UCSD-AML1 (cell line): ENCODE measurements around the gene TOM1L2.
"Not testable (repeated sequence)": the region's sequence is repeated elsewhere in the genome, so short reads cannot be mapped to it uniquely, and the experiment has no call there.

Experiments used
- DNase-seq: peaks from one replicate; lab custom pipeline; 2025; ENCODE audit not compliant: unreplicated experiment; lab: John Stamatoyannopoulos, UW

TOM1L2 gene

GRCh38 chr17:17971431-17972125 is 622 bp downstream of the TOM1L2 start:
- peak; percentile 43 for DNase-seq

DNA sequence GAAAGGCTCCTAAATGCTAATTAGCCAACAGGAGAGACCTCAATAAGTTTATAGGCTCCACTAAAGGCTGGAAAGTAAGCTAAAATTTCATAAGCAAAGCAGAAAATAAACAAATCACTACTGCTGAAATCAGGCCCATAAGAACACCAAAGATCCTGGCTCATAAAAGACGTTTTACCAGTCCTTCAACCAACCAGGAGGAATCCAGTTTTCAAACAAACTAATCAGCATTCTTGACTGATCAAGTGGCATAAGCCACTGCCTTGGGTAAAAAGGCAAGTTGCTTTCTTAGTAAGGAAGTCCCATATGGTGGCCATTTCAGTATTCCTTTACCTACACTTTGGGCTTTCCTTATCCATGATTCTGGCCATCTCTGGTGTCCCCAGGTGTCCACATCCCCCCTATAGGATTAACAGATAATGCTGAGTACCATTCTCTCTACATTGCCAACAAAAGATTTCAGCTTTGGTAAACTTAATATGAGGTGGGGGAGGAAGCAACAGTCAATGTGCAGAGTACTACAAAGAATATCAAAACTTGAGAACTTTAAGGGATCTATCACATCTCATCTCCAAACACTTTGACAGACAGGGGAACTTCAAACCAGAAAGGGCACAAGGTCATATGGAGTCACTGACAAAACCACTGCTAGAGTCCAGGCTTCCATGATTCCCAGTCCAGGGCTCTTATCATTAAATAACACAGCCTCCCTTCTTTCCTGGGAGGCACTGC is 1.3 kb downstream of the TOM1L2 start:
- DNase-seq, result no peak

DNA sequence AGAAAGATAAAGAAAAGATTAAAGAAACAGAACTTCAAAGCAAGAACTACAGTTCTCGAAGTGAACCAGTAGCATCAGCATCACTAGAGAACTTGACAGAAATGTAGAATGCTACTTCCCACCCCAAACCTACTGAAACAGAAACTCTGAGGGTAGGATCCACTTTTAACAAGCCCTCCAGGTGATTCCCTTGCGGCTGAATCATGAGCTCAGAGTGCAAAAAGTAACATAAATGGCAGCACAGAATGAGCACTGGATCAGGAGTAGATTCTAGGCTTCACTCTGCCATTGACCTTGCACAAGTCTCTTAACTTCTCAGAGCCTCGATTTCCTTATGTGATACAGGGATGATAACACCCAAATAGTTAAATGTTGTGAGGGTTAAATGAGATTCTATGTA is 5.8 kb downstream of the TOM1L2 start:
- no peak for DNase-seq

- no peak for DNase-seq
Observed at GRCh38 chr17:17965152-17965721, 7.0 kb downstream of the TOM1L2 start.

DNA sequence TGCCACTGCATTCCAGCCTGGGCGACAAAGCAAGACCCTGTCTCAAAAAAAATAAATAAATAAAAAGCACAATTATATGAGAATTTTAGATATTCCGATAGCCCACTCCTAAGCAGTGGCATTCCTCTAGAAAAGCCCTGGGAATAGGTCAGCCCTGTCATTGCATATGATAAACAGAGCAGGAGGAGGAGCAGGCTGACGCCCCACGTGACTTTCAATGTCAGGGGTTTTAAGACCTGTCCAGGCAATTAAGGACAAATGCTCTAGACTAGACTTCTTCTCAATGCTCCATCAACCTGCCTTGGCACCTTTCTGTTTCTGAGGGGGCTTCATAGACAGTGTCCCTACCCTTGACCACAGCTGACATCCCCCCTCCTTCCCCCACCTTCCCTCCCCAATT is 7.5 kb downstream of the TOM1L2 start:
- no peak for DNase-seq

GRCh38 chr17:17963694-17964436 is 8.3 kb downstream of the TOM1L2 start:
- DNase-seq, result no peak

DNA sequence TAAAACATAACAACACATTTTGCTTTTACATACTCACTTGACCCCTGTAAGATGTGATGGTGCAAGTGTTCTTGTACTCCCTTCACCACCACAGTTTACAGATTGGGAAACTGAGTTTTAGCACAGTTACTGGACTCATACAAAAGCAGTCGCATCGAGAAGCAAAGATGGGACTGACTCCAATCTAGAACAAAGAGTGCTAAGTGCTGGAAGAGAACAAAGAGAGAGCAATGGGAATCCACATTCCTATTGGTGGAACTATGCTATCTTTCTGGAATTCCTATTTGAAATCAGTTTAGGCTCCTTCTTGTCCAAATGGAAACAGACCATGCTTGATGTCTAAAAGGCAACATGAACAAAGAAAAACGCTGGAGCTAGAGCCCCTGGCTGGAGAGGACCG is 9.1 kb downstream of the TOM1L2 start:
- no peak for DNase-seq

GRCh38 chr17:17960500-17961030 is 11.6 kb downstream of the TOM1L2 start:
- DNase-seq, result no peak

GRCh38 chr17:17959520-17960361 is 12.5 kb downstream of the TOM1L2 start:
- DNase-seq, result no peak

DNA sequence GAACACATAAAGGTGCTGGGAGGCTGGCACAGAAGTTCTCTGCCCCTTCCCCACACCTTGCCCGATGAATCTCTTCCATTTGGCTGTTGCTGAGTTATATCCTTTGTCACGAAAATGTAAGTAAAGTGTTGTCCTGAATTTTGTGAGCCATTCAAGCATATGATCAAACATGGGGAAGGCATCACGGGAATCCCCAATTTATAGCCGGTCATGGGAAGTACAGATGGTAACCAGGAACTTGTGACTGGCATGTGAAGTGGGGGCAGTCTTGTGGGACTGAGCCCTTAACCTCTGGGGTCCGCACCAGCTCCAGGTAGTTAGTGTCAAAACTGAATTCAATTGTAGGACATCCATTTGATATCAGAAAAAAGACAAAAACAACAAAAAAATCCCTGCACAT is 13.2 kb downstream of the TOM1L2 start:
- DNase-seq, result no peak

GRCh38 chr17:17957584-17957916 is 14.7 kb downstream of the TOM1L2 start:
- DNase-seq, result no peak

- DNase-seq, result not testable (repeated sequence)
Observed at GRCh38 chr17:17955790-17956341, 16.3 kb downstream of the TOM1L2 start.

DNA sequence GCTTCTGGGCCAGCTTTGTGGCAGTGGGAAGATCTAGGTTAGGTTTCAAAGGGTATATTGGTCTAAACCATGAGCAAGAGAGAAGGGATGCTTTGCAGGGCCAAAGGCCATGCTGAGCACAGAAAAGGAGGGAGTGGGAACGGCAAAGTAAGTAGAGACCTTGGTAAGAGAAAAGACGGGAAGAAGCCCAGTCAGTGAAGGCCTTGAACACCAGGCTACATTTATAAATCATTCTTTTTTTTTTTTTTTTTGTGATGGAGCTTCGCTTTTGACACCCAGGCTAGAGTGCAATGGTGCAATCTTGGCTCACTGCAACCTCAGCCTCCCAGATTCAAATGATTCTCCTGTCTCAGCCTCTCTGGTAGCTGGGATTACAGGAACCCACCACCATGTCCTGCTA is 18.1 kb downstream of the TOM1L2 start:
- no peak for DNase-seq

DNA sequence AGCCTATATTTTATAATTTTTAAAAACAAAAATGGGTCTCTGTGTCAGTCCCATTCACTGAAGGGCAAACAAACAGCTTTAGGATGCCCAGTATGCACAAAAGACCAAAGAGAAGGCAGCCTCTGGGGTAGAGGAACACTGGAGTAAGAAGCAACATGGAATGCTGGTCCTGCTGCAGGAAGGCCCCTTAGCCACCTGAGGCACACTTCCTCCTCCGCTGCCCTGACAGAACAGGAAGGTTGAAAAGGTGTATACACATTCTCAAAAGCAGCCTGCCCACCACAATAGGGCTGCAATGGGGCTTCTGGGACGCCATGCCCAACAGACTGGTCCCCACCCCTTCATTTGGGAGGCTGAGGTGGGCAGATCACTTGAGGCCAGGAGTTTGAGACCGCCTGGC is 19.5 kb downstream of the TOM1L2 start:
- no peak for DNase-seq

- DNase-seq, result no peak
Observed at GRCh38 chr17:17951524-17951923, 20.7 kb downstream of the TOM1L2 start.

GRCh38 chr17:17950806-17951205 is 21.4 kb downstream of the TOM1L2 start:
- DNase-seq, result no peak

DNA sequence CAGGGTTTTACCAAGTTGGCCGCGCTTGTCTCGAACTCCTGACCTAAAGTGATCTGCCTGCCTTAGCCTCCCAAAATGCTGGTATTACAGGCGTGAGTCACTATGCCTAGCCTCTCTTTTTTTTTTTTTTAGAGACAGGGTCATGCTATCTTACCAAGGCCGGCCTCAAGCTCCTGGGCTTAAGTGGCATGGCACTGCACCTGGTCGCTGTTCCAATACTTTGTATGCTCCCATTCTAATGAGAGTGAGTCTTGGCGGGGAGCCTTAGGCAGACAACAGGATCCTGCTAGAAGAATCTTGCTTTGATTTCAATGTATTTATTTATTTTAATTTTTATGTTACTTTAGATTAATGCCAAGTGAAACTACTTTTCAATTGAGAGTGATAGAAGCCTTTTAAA is 21.9 kb downstream of the TOM1L2 start:
- no peak for DNase-seq

DNA sequence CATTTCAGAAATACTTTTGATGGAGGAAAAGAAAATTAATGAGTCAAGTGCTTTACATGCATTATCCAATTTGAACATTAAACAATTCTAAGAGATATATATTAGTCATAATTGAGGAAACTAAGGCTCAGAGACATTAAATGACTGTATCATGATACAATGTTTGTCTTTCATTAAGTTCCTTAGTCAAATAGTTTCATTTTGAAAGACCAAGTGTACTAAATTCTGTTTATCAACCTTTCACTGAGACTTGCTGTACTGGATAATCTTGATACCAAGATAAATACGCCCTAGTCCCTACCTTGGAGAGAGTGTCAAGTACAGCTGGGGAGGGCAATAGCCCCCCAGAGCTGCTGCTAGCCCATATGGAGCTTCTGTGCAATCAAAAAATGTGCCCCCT is 24.2 kb downstream of the TOM1L2 start:
- DNase-seq, result no peak

DNA sequence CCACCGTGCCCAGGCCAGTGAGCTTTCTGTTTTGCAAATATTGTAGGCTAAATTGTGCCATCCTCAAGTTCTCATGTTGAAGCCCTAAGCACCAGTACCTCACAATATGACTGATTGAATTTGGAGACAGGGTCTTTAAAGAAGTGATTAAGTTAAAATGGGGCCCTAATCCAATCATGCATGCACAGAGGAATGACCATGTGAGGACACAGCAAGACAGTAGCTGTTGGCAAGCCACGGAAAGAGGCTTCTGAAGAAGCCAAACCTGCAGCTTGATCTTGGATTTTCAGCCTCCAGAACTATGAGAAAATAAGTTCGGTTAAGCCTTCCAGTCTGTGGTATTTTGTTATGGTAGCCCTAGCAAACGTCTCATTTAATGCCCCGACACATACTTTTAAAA is 24.9 kb downstream of the TOM1L2 start:
- no peak for DNase-seq

DNA sequence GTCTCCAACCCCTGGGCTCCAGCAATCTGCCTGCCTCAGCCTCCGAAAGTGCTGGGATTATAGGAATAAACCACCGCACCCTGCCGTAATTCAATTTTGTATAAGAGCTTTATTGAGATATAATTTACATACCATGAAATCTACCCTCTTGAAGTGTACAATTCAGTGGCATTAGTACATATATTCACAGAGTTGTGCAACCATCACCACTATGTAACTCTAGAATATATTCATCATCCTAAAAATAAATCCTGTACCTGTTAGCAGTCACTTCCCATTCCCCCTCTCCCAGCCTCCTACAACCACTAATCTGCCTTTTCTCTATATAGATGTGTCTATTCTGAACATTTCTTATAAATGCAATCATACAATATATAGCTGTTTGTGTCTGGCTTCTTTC is 26.1 kb downstream of the TOM1L2 start:
- DNase-seq, result no peak
